ENCODE measurements around the gene SOWAHC. TPM values are rescaled to one million over a fixed set of nuclear protein-coding genes. Genes with fewer than 3 reads are reported as not detected.
A peak's percentile ranks its signal among the peaks of the same experiment; 100 is the strongest.

The SOWAHC gene
- total and polyA plus RNA-seq, 7 donors, result 0.56 to 3.4 (median 0.99) TPM

- intact Hi-C loops (cut with DNase I), result loop anchor here in 1 of 2 donors (5.0 kb wide), 1 partner anchor 128 kb away; no protein-coding TSS in a partner anchor
- peaks cover 5% of the 10 kb centered on the region for H3K4me1 ChIP-seq
- no peak for ATAC-seq
These were observed 4.7 kb upstream of the SOWAHC start for GRCh38 chr2:109609352-109610024.

GRCh38 chr2:109611467-109612095 lies 2.6 kb upstream of the SOWAHC start:
- Histone ChIP-seq H3K4me3 (no peak overlapping the region), H3K36me3 (ENCODE audit: insufficient read depth in 1 of 2, low read depth in 1 of 2) (no peaks in the 10 kb centered on the region), H3K9me3 (no peaks in the 10 kb centered on the region), H3K27ac (no peak overlapping the region), H3K4me1 (peaks cover 20% of the 10 kb centered on the region), H3K27me3 (ENCODE audit: insufficient read depth in 3 of 3, low read length in 2 of 3) (no peaks in the 10 kb centered on the region)
- no peak for DNase-seq
- intact Hi-C loops (cut with DNase I), result loop anchor here in 1 of 2 donors (5.0 kb wide), 1 partner anchor 126 kb away; no protein-coding TSS in a partner anchor
- WGBS, 3 donors, result 91 to 92% (median 92%) methylated on average over 5 of the region's 5 CpGs
- peak; percentile 4 for TF ChIP-seq CTCF (IDR thresholded peaks at IDR 0.05)
- ATAC-seq, result no peak

More at GRCh38 chr2:109609352-109610024, 4.7 kb upstream of the SOWAHC start:
- H3K4me3 ChIP-seq, result no peak overlapping the region
- no peaks in the 10 kb centered on the region for H3K9me3 ChIP-seq
- no peak overlapping the region for H3K27ac ChIP-seq
- WGBS, 3 donors, result 68 to 74% (median 70%) methylated on average over 8 of the region's 8 CpGs
- no peaks in the 10 kb centered on the region for H3K36me3 ChIP-seq (ENCODE audit: insufficient read depth in 1 of 2, low read depth in 1 of 2)
- TF ChIP-seq CTCF (IDR thresholded peaks at IDR 0.05), result no peak
- no peak for DNase-seq
- no peaks in the 10 kb centered on the region for H3K27me3 ChIP-seq (ENCODE audit: insufficient read depth in 3 of 3, low read length in 2 of 3)

- peak; percentile 41 to 49 (median 42) for ATAC-seq
- WGBS, 3 donors, result 1% methylated on average over 54 to 82 of the region's 82 CpGs
- H3K36me3 ChIP-seq (ENCODE audit: insufficient read depth in 1 of 2, low read depth in 1 of 2), result no peaks in the 10 kb centered on the region
- no peak for TF ChIP-seq CTCF (IDR thresholded peaks at IDR 0.05)
- peak overlapping the region; percentile 97 for H3K27ac ChIP-seq
- no peaks in the 10 kb centered on the region for H3K9me3 ChIP-seq
- peak overlapping the region; percentile 77 for H3K4me3 ChIP-seq
- intact Hi-C loops (cut with DNase I), result loop anchor here in 1 of 2 donors (5.0 kb wide), 1 partner anchor 124 kb away; no protein-coding TSS in a partner anchor
- no peaks in the 10 kb centered on the region for H3K27me3 ChIP-seq (ENCODE audit: insufficient read depth in 3 of 3, low read length in 2 of 3)
- H3K4me1 ChIP-seq, result peaks cover 21% of the 10 kb centered on the region
- DNase-seq, result peak; percentile 77 to 82
These were observed 863 bp upstream of the SOWAHC start for GRCh38 chr2:109613081-109613921.

- Histone ChIP-seq H3K36me3 (ENCODE audit: insufficient read depth in 1 of 2, low read depth in 1 of 2) (no peaks in the 10 kb centered on the region), H3K9me3 (no peaks in the 10 kb centered on the region), H3K4me3 (peak overlapping the region; percentile 77), H3K27me3 (ENCODE audit: insufficient read depth in 3 of 3, low read length in 2 of 3) (no peaks in the 10 kb centered on the region), H3K4me1 (peaks cover 21% of the 10 kb centered on the region), H3K27ac (peak overlapping the region; percentile 97)
- WGBS, 3 donors, result 13 to 14% (median 13%) methylated on average over 73 to 90 of the region's 90 CpGs
- intact Hi-C loops (cut with DNase I), result loop anchor here in 1 of 2 donors (5.0 kb wide), 2 partner anchors 53 to 122 kb away; no protein-coding TSS in a partner anchor
- no peak for ATAC-seq
- no peak for TF ChIP-seq CTCF (IDR thresholded peaks at IDR 0.05)
- peak; percentile 32 to 54 for DNase-seq
These were observed 812 bp downstream of the SOWAHC start for GRCh38 chr2:109614715-109615636.
